GM12873 (cell line): ENCODE measurements around the gene ZGLP1.

ENCODE experiments used
- CTCF ChIP-seq: IDR thresholded peaks from 2 replicates; pipeline ENCODE4 v1.5.1; 2012; ENCODE audit warnings: low read depth, mild to moderate bottlenecking, moderate library complexity, low read length, control low read depth; ENCODE audit not compliant: insufficient read depth; ENCODE audit errors: missing control alignments

Gene ZGLP1

GRCh38 chr19:10309423-10309822 is at the start of gene ZGLP1:
ZGLP1 (minus strand) TSS chr19:10309815.
- no peak for TF ChIP-seq CTCF

GRCh38 chr19:10356431-10356830 is 46.8 kb upstream of the ZGLP1 start:
- no peak for TF ChIP-seq CTCF

- TF ChIP-seq CTCF = no peak
Observed at GRCh38 chr19:10353793-10354391, 44.3 kb upstream of the ZGLP1 start.

GRCh38 chr19:10352764-10353671 is 43.4 kb upstream of the ZGLP1 start:
- TF ChIP-seq CTCF = no peak

GRCh38 chr19:10346509-10346908 is 36.9 kb upstream of the ZGLP1 start:
- TF ChIP-seq CTCF = no peak

- no peak for TF ChIP-seq CTCF
Observed at GRCh38 chr19:10344780-10345179, 35.2 kb upstream of the ZGLP1 start.

- TF ChIP-seq CTCF = no peak
Observed at GRCh38 chr19:10343495-10343894, 33.9 kb upstream of the ZGLP1 start.
